RCC 7860 (cell line): Measurements from ENCODE around the gene NLGN1.

ENCODE experiments used
- DNase-seq: peaks from one replicate; pipeline ENCODE4 v3.0.0-alpha.2; 2015; ENCODE audit warnings: low spot score
- FAIRE-seq: peaks from 2 replicates; lab custom pipeline; 2012; peaks lifted over from hg19 to GRCh38; lab: Jason Lieb, UNC

The NLGN1 gene

DNA sequence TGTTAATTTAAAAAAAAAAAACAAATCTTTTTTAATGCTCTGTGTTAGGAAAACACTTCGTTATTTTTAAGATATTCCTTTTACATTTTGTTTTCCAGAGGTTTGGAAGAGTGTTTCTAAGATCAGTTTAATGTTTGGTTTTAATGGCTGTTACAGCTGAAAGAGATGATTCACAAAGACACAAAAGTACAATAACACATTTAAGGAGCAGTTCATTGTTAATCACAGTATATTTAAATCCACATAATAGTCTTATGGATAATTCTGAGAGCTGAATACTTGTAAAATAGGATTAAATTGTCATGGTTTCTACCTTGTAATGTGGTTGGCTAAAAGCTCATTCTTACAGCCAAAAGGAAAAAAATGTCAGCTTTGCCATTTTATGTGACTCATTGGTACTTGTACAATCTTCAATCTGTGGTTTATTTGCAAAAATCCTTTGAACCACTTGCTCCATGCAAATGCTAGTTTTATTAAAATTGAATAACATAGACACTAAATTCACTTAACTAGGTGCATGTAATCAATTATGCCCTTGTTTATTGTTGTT, 426.4 kb downstream of the NLGN1 start:
- FAIRE-seq (peak; percentile 54), DNase-seq (no peak)

DNA sequence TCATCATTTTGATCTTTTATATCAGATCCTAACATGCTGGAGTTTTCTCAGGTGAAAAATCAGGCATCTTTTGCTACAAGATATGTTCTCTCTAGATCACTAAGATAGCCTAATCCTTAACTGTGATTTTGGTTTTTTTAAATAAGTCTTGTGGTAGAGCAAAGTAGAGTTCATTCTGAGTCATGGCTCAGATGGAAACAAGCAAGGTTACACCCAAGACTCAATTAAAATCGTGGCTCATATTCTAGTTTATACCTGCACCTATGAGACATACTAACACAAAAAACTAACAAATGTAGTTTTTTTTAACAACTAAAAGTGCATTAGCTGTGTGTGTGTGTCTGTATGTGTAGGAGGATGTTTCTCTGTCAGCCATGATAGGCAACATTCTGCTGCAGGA, 428.2 kb downstream of the NLGN1 start:
- FAIRE-seq (no peak), DNase-seq (no peak)

DNA sequence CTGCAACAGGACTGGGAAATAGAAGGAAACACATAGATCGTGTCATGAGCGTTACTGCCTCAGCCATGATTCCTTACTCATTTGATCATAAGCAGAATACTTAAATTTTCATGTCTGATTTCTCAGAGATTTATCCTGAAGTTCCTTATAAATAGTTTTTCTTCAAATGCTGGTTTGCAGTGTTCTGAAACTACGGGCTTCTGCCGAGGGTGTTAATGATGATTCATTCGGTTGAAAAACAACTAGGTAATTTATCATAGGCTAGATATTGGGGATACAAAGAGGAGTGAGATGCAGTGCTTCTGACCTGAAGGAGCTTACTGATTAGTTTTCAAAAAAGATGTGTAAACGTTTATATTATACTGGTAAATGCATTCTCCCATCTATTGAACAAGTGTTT, 428.9 kb downstream of the NLGN1 start:
- DNase-seq = no peak
- no peak for FAIRE-seq

DNA sequence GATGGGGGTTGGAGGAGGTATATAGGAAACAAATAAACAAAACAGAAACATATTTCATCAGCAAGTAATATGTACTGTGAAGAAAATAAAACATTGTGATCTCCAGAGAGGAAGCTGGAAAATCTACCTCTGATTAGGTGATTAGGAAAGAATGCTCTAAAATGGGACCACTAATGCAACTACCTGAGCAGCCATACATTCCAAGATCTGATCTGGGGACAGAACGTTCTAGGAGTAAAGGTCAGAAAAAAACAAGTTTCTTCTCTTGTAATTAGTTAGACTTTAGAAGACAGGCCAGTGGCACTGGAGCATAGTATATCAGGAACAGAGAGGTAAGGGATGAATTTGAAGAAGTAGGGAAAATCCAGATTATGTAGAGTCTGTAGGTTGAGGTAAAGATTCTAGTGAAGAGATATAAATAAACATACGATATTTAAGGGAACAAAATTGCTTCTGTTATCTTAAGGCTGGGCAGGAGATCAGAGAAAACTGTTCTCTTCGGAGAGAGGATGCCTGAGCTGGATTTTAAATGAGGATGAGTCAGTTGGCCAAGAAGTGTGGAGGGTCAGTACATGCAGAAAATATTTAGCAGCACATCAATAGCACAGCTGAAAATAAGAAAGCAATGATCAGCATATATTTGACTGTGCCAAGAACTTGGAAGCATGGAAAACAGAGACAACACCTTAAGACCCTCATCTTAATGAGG, 429.5 kb downstream of the NLGN1 start:
- FAIRE-seq (no peak), DNase-seq (no peak)

DNA sequence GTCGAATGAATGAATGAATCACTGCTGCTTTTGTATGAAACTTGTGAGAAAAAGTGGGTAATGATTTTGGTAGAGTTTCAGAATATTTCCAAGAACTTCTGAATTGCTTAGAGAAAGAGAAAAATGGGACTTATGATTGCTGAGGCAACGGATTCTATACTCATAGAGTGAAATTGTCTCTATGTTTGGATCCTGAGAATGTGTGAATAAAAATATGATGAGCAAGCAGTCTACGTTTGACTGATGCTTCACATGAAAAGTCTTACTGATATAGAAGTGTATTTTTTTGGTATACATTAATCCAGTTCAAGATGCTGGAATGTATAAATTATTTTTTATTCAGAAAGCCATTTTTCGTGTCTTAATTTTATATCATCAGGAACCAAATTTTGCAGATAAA, 441.1 kb downstream of the NLGN1 start:
- FAIRE-seq = no peak

DNA sequence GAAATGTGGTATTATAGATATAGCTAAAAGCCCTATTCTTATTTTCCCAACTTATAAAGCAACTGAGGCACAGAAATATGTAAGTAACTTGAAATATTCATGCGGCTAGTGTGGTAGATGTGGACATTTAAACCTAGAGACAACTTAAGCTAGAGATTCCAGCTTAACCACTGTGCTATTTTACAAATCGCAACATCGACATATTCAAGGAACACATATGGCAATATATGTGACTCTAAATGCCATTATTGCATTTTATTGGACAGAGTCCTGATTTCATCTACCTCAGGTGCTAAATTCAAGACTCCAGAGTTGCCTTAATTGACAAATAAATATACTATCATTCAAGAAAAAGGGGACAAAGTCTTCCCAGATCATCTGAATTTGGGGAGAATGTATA, 442.3 kb downstream of the NLGN1 start:
- FAIRE-seq = no peak
- no peak for DNase-seq

More for the DNA sequence above, 441.1 kb downstream of the NLGN1 start:
- DNase-seq = no peak

DNA sequence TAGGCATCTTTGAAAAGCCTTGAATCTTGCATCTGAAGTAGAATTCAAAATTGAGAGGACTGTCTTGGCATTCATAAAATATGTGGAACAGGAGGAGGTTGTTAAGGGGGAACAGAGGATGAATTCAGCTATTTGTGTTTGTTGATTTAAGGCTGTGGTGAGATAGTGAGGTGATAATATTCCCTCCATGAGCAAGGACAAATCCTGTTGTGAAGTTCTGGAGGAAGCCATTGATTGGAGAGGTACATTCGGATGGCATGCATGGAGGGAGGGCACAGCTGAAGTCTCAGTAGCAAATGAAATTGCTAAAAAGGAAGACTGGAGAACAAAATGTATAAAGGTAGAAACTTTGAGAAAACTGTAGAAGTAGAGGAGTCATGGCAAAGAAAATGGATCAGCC, 443.8 kb downstream of the NLGN1 start:
- DNase-seq (no peak), FAIRE-seq (no peak)

DNA sequence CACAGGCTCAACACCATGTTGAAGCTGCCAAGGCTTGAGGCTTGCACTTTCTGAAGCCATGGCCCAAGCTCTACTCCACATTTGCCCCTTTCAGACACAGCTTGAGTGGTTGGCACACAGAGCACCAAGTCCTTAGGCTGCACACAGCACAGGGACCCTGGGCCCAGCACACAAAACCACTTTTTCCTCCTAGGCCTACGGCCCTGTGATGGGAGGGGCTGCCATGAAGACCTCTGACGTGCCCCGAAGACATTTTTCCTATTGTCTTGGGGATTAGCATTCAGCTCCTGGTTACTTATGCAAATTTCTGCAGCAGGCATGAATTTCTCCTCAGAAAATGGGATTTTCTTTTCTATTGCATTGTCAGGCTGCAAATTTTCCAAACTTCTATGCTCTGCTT, 445.5 kb downstream of the NLGN1 start:
- no peak for DNase-seq
- FAIRE-seq = no peak

DNA sequence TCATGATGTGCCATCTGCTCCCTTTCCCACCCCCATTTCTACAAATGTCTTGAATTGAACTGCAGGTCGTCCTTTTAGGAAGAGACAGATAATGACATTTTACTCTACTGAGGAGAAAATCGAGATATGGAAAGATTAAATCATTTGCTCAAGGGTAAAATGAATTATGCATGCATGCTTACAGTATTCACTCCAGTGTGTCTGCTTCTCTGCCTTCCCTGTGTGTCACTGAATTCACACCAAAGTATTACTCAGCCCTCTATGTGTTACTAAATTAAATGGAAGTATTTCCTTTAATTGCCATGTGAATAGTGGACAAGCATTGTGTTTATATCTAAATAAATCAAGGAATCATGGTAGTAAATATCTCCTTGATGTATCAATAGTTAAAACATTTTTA, 449.0 kb downstream of the NLGN1 start:
- no peak for FAIRE-seq
- no peak for DNase-seq

DNA sequence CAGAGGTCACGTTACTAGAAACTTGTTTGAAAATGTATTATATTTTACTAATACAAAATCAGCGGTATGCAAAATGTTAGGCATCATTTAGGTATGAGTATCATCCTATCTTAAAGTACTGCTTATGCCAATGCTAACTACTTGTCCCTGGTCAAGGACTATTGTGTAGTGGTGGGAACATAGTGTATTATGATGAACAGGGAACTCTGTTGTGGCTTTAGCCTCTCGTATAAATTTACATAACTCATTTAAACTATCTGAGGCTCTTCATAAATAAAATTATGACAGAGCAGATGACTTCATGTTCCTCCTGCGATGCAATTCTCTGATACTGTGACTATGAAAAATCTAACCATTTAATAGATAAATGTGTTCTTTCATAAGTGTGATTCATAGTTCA, 451.9 kb downstream of the NLGN1 start:
- FAIRE-seq (no peak), DNase-seq (no peak)

DNA sequence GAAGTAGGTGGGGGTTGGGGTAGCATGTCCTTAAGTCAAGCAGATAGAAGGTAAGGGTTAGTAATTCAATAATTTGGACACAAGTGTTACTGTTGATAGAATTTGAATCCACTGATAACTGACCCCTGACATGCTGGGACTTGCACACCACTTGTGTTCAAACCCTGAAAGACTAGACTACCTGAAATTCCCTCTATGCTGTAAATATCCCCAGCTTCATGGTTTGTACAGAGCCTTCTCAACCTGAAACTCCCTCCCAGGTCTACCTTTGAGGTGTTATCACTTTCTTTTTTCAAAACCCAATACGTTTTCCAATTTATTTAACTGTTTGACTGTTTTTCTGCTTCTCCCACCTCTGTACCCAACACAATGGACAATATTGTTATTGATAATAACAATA, 459.6 kb downstream of the NLGN1 start:
- FAIRE-seq = no peak

DNA sequence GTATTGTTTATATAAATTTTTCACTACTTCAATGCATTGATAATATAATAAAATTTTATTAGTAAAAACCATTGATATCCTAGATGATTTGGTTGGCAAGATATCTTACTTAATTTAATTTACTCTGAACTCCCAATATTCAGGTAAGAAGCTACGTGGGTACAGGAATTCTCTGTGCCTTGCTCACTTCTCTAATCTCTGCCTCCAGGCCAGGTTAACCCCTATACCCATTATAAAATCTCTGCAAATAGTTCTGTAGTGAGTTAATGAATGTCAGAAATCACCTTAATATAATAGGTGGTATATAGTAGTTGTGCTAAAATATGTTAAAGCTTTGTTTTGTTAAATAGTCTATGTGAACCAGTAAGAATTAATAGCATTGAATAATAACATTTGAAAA, 465.2 kb downstream of the NLGN1 start:
- DNase-seq = no peak
- FAIRE-seq = no peak

More for the DNA sequence above, 459.6 kb downstream of the NLGN1 start:
- DNase-seq = no peak

DNA sequence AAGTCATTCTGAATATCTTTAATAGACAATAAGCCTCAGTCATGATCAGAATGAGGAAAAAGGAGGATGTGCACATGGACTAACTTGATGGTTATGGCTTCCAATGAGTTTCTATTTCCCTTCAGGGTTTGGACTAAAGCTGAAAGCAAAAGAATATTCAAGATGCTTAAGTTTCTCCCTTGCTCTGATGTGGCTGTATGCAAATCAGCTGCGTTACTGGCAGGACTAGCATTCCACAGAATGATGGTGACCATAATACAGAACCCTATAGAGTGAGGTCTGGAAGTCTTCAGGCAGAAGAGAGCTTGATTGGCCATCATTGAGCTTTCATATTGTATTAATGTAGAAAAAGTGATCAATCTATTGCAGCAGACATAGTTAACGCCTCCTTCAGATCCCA, 466.0 kb downstream of the NLGN1 start:
- FAIRE-seq (no peak), DNase-seq (no peak)

DNA sequence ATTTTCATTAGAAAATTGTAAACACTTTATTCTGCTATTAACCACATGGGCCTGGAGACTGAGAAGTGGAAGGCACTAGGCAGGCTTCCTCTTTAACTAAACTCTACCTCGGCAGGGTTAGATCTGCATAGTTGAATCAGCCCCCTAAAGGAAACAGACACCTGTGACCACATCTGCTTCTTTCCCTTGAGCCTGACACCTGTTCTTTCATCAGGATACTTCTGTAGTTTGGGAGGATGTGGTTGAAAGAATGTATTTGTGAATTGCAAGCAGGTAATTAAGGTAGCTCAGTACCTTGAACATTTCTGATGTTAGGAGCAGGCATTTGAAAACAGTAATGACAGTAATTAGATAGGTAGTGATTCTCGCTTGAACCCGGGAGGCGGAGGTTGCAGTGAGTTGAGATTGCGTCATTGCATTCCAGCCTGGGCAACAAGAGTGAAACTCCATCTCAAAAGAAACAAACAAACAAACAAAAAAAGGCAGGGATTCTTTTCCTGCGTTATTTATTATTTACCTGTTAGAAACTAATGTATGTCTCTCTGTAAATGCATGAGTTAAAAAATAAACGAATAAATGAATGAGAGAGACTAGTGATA, 468.5 kb downstream of the NLGN1 start:
- FAIRE-seq (no peak), DNase-seq (no peak)

DNA sequence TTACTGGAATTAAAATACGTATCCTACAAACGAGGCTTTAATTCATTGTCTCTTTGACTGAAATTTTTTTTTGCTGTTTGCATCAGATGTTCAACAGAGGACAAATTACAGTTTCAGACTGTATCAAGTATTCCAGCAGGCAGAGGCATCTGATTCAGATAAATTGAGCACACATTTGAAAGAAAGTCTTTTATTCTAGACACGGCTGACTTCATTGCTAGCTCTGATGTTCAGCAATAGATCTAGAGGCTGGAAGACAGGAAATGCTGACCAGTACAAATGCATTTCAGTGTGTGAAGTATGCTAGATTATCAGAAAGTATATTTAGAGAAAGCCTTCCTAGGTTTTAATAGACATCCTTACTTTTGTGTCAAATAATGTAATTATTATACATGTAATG, 472.2 kb downstream of the NLGN1 start:
- DNase-seq (no peak), FAIRE-seq (no peak)

DNA sequence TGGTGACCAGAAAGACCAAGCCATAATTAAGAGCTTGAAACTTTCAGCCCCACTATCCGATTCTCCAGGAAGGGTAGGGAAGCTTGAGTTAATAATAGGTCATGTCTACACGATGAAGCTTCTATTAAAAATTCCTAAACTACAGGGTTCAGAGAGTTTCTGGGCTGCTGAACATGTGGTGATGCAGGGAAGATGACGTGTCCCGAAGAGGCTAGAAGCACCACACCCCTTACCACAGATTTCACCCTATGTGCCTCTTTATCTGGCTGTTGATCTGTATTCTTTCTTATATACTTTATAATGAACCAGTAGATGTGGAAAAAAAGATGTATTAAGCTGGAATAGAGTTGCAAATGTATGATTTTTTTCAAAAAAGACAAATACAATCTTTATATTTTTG, 473.4 kb downstream of the NLGN1 start:
- DNase-seq (no peak), FAIRE-seq (no peak)

DNA sequence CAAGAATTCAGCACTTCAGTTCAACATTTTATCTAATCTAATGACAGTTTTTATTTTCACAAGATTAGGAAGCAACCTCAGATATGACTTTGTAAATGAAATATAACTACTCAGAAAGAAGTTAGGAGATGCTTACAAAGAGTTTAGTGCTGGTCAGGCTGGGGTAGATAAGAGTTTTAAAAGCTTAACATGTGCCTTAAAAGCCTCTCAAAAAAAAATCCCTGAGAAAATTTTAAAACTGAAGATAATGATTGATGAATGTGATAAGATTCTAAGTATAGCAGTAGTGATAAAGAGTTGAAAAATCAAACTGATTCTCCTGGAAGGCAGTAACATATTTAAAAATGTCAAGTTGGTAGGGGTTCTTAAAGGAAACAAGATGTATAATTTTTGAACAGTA, 478.2 kb downstream of the NLGN1 start:
- no peak for FAIRE-seq

DNA sequence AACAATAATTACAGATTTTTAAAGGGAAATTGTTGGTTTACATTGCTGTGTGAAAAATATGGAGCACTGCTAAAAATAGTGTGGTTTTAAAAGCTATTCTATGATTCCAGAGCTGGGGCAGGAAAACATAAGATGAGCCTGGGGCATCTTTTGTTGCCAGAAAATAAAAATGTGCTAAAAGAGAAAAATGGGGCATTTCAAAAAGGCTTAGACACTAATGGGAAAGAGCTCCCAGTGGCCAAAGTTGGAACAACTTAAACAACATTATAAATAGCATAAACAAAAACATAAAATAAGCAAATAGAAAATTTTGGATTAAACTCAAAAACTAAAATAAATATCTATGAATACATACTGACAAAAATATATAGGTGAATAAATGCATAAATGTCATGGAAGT, 478.9 kb downstream of the NLGN1 start:
- DNase-seq = no peak
- no peak for FAIRE-seq

More for the DNA sequence above, 478.2 kb downstream of the NLGN1 start:
- DNase-seq = no peak

DNA sequence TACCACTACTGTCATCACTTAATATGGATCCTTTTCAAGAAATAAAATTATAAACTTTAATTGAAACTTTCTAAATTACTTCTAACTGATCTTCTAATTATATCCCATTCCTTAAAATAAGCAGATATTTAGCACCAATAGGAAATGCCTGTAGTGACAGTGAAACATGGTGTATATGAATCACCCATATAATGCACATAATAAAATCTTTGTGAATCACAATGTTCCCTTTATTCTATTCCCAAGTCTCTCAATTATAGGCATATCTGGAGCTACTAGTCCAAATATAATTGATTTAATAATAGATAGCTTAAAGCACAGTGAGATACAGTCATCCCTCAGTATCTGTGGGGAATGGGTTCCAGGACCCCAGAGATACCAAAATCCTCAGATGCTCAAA, 490.3 kb downstream of the NLGN1 start:
- DNase-seq (no peak), FAIRE-seq (no peak)

DNA sequence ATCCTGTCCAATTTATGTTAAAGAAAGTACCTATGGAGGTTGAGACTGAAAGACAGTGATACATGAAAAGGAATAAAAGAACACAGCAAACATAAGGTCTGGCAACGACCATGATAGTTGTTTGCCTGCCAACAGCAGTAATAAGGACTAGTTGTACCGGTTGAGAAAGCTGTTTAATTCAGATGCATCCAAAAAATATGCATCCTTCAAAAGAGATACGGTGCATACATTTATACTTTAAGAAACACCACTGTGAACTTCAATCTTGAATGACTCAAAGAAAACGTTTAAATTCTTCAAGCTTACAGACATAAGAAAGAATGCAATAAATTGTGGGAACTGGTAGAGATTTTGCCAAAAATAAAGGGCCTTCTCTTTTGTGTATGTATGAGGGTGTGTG, 492.1 kb downstream of the NLGN1 start:
- FAIRE-seq = no peak
- no peak for DNase-seq

DNA sequence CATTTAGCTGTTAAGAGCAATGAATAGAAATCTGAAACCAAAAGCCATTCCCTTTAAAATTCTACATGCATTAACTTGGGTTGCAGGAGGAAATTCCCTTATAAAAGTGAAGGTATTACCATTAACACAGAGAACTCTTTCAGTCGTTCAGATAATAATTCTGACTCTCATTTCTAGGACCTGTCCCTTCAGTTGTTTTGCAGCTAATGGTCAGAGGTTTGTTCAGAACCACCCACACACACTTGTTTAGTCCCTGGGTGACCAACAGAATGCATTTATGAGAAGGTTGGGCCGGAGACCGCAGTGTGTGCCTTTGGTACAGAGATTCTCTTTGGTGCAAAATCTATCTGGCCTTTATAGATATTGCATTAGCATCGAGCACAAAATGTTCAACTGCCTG, 492.5 kb downstream of the NLGN1 start:
- no peak for DNase-seq

DNA sequence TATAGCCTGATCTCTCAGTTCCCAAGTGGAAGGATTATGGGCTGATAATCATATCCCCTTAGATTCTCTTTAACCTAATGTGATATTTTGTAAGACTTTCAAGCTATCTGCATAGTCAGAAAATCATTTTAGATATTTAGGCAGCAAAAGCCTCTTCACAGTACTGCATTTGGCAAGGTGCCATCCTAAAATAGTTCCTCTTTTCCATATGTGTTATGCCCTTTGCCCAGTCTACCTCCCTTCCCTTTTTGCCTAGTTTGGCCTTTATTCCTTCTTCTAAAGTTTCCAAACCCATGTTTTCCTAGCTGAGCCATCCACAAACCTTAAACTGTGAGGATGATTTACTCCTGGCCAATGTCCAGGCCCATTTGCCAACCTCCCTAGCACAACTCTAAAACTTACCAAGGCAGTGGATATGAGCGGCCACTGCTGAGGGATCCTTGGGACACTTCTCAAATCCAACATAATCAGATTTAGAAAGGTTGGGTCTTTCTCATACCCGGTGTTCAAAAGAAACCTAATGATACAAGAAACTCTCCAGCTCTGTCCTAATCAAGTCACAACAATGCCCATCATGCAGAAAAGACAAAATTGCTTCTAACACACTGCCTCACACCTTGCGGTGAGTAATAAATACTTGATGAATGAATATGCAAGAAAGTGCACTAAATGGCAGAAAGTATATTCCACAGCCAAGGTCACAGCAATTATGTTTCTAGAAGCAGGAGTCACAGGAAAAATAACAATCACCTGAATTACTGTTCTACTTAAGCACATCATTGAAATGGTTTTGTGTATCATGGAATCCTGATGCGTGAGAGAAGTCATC, 493.9 kb downstream of the NLGN1 start:
- FAIRE-seq (no peak), DNase-seq (no peak)

More for the DNA sequence above, 492.5 kb downstream of the NLGN1 start:
- no peak for FAIRE-seq
